HEK293 (cell line): ENCODE results near the gene EOGT.

Experiments used
- CTCF ChIA-PET: fragments of 350-600 bp; formaldehyde crosslinking; extraction: SDS; loops from one replicate; lab custom pipeline; 2021; ENCODE audit warnings: antibody characterized with exemption; lab: Yijun Ruan, JAX
- POLR2A ChIA-PET: fragments of 300-600 bp; formaldehyde crosslinking; extraction: SDS; loops from one replicate; lab custom pipeline; 2020; ENCODE audit warnings: antibody characterized with exemption, inconsistent platforms; lab: Yijun Ruan, JAX
- H3K27ac ChIP-seq: fragments of 200-500 bp; sonication (Bioruptor generic); 2 replicates; pipeline ENCODE4 v1.5.1; 2014; ENCODE audit warnings: low read depth, low read length, control low read depth, inconsistent platforms; ENCODE audit errors: extremely low read depth
- H3K36me3 ChIP-seq, 2 experiments: fragments of 200-500 bp in 1 of 2; sonication (Bioruptor generic) in 1 of 2; 1 replicate in 1 of 2; 2 replicates in 1 of 2; pipeline ENCODE4 v1.5.1; 2014 to 2017; ENCODE audit warnings: inconsistent platforms in 2 of 2, low read length in 2 of 2; ENCODE audit not compliant: control insufficient read depth in 2 of 2, insufficient read depth in 1 of 2
- H3K4me1 ChIP-seq: fragments of 200-500 bp; sonication (Bioruptor generic); 2 replicates; pipeline ENCODE4 v1.5.1; 2014; ENCODE audit warnings: mild to moderate bottlenecking, low read length, inconsistent platforms; ENCODE audit not compliant: control insufficient read depth, insufficient read depth
- H3K4me3 ChIP-seq: 2 replicates; pipeline ENCODE4 v1.5.1; 2011; ENCODE audit warnings: low read depth, mild to moderate bottlenecking, control low read depth, low read length, moderate library complexity
- H3K9me3 ChIP-seq: fragments of 200-500 bp; sonication (Bioruptor generic); 2 replicates; pipeline ENCODE4 v1.5.1; 2014; ENCODE audit warnings: low read depth, low read length, inconsistent platforms; ENCODE audit not compliant: control insufficient read depth, insufficient read depth
- EGR2 ChIP-seq: fragments of 450-650 bp; formaldehyde crosslinking; IDR thresholded peaks from 2 replicates; pipeline ENCODE4 v1.5.1; 2016; ENCODE audit warnings: low read depth, missing biosample characterization, missing genetic modification characterization
- ZBTB7A ChIP-seq: fragments of 450-650 bp; formaldehyde crosslinking; IDR thresholded peaks from 2 replicates; pipeline ENCODE4 v1.5.1; 2016; ENCODE audit warnings: low read depth, missing biosample characterization, missing genetic modification characterization
- ZNF112 ChIP-seq: fragments of 450-650 bp; formaldehyde crosslinking; IDR thresholded peaks from 2 replicates; pipeline ENCODE4 v1.5.0; 2017; ENCODE audit warnings: missing biosample characterization, missing genetic modification characterization
- ZNF157 ChIP-seq: fragments of 450-650 bp; formaldehyde crosslinking; IDR thresholded peaks from 2 replicates; pipeline ENCODE4 v1.5.1; 2016; ENCODE audit warnings: missing biosample characterization, missing genetic modification characterization
- ZNF169 ChIP-seq: fragments of 450-650 bp; formaldehyde crosslinking; IDR thresholded peaks from 2 replicates; pipeline ENCODE4 v1.5.1; 2016; ENCODE audit warnings: missing biosample characterization, missing genetic modification characterization
- ZNF2 ChIP-seq: fragments of 450-650 bp; formaldehyde crosslinking; IDR thresholded peaks from 2 replicates; pipeline ENCODE4 v1.5.1; 2016; ENCODE audit warnings: missing biosample characterization, missing genetic modification characterization
- ZNF221 ChIP-seq: fragments of 450-650 bp; formaldehyde crosslinking; IDR thresholded peaks from 2 replicates; pipeline ENCODE4 v1.5.1; 2017; ENCODE audit warnings: missing biosample characterization, missing genetic modification characterization, borderline replicate concordance
- ZNF248 ChIP-seq: fragments of 450-650 bp; formaldehyde crosslinking; IDR thresholded peaks from 2 replicates; pipeline ENCODE4 v1.5.1; 2017; ENCODE audit warnings: missing biosample characterization, missing genetic modification characterization
- ZNF302 ChIP-seq: fragments of 450-650 bp; formaldehyde crosslinking; IDR thresholded peaks from 2 replicates; pipeline ENCODE4 v1.5.1; 2016; ENCODE audit warnings: missing biosample characterization, missing genetic modification characterization, low read depth
- ZNF530 ChIP-seq: fragments of 450-650 bp; formaldehyde crosslinking; IDR thresholded peaks from 2 replicates; pipeline ENCODE4 v1.5.1; 2016; ENCODE audit warnings: low read depth, missing biosample characterization, missing genetic modification characterization
- ZNF544 ChIP-seq: fragments of 450-650 bp; formaldehyde crosslinking; IDR thresholded peaks from 2 replicates; pipeline ENCODE4 v1.5.0; 2017; ENCODE audit warnings: missing biosample characterization, missing genetic modification characterization
- ZNF548 ChIP-seq: fragments of 450-650 bp; formaldehyde crosslinking; IDR thresholded peaks from 2 replicates; pipeline ENCODE4 v1.5.1; 2016; ENCODE audit warnings: missing biosample characterization, missing genetic modification characterization
- ZNF549 ChIP-seq: fragments of 450-650 bp; IDR thresholded peaks from 2 replicates; pipeline ENCODE4 v1.5.1; 2018; ENCODE audit warnings: missing biosample characterization, missing genetic modification characterization, mild to moderate bottlenecking, inconsistent platforms, moderate library complexity
- ZNF585B ChIP-seq: fragments of 450-650 bp; formaldehyde crosslinking; IDR thresholded peaks from 2 replicates; pipeline ENCODE4 v1.5.1; 2016; ENCODE audit warnings: missing biosample characterization, missing genetic modification characterization
- ZNF626 ChIP-seq: fragments of 450-650 bp; sonication (Bioruptor Pico); formaldehyde crosslinking; IDR thresholded peaks from 2 replicates; pipeline ENCODE4 v1.5.1; 2018; ENCODE audit warnings: missing biosample characterization, missing genetic modification characterization, inconsistent platforms
- ZNF677 ChIP-seq: fragments of 450-650 bp; IDR thresholded peaks from 2 replicates; pipeline ENCODE4 v1.5.0; 2018; ENCODE audit warnings: missing biosample characterization, mild to moderate bottlenecking, missing genetic modification characterization, moderate library complexity
- TF ChIP-seq, protein P1 (sequence below): fragments of 450-650 bp; formaldehyde crosslinking; IDR thresholded peaks from 2 replicates; pipeline ENCODE4 v1.5.1; 2016; ENCODE audit warnings: missing biosample characterization, missing genetic modification characterization, borderline replicate concordance
- TF ChIP-seq, protein P2 (sequence below): fragments of 450-650 bp; formaldehyde crosslinking; IDR thresholded peaks from 2 replicates; pipeline ENCODE4 v1.5.1; 2016; ENCODE audit warnings: missing biosample characterization, missing genetic modification characterization
- TF ChIP-seq, protein P3 (sequence below): fragments of 450-650 bp; formaldehyde crosslinking; IDR thresholded peaks from 2 replicates; pipeline ENCODE4 v1.5.1; 2016; ENCODE audit warnings: missing biosample characterization, missing genetic modification characterization

Gene EOGT

DNA sequence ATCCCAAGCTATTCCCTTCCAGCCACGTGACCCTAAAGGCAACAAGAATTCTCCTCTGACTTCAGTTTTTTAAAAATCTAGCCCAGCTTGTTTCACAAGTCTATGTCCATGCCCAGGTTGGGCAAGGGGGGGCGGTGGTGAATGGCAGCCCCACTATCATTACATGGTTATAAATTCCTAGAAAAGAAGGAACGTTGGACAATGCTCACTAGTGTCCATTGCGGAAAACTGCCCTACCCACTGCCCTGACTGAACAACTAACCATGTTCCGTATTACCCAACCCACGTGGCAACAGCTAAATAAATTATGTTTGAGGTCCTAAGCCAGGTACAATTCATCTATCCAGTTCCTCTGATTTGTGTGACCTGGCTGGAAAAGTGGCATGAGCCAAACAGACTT is 72.4 kb downstream of the EOGT start:
- CTCF ChIA-PET, result no interaction called here
- no peak overlapping the region for H3K4me3 ChIP-seq

GRCh38 chr3:68936856-68937255 is 76.6 kb downstream of the EOGT start:
- Histone ChIP-seq H3K4me1 (no peaks in the 10 kb centered on the region), H3K9me3 (no peaks in the 10 kb centered on the region), H3K36me3 (no peaks in the 10 kb centered on the region), H3K27ac (no peak overlapping the region), H3K4me3 (no peak overlapping the region)
- ChIA-PET POLR2A (no interaction called here), CTCF (no interaction called here)
- no peak for TF ChIP-seq ZNF677

More for the DNA sequence above, 72.4 kb downstream of the EOGT start:
- Histone ChIP-seq H3K9me3 (no peaks in the 10 kb centered on the region), H3K4me1 (no peaks in the 10 kb centered on the region), H3K36me3 (no peaks in the 10 kb centered on the region), H3K27ac (no peak overlapping the region)
- POLR2A ChIA-PET, result no interaction called here
- no peak for TF ChIP-seq ZNF157 (tag by site-specific recombination)
- no peak for TF ChIP-seq ZNF530 (tag by site-specific recombination)
- no peak for TF ChIP-seq ZNF112 (tag by site-specific recombination)
- no peak for TF ChIP-seq ZNF2
- TF ChIP-seq, protein P1, sequence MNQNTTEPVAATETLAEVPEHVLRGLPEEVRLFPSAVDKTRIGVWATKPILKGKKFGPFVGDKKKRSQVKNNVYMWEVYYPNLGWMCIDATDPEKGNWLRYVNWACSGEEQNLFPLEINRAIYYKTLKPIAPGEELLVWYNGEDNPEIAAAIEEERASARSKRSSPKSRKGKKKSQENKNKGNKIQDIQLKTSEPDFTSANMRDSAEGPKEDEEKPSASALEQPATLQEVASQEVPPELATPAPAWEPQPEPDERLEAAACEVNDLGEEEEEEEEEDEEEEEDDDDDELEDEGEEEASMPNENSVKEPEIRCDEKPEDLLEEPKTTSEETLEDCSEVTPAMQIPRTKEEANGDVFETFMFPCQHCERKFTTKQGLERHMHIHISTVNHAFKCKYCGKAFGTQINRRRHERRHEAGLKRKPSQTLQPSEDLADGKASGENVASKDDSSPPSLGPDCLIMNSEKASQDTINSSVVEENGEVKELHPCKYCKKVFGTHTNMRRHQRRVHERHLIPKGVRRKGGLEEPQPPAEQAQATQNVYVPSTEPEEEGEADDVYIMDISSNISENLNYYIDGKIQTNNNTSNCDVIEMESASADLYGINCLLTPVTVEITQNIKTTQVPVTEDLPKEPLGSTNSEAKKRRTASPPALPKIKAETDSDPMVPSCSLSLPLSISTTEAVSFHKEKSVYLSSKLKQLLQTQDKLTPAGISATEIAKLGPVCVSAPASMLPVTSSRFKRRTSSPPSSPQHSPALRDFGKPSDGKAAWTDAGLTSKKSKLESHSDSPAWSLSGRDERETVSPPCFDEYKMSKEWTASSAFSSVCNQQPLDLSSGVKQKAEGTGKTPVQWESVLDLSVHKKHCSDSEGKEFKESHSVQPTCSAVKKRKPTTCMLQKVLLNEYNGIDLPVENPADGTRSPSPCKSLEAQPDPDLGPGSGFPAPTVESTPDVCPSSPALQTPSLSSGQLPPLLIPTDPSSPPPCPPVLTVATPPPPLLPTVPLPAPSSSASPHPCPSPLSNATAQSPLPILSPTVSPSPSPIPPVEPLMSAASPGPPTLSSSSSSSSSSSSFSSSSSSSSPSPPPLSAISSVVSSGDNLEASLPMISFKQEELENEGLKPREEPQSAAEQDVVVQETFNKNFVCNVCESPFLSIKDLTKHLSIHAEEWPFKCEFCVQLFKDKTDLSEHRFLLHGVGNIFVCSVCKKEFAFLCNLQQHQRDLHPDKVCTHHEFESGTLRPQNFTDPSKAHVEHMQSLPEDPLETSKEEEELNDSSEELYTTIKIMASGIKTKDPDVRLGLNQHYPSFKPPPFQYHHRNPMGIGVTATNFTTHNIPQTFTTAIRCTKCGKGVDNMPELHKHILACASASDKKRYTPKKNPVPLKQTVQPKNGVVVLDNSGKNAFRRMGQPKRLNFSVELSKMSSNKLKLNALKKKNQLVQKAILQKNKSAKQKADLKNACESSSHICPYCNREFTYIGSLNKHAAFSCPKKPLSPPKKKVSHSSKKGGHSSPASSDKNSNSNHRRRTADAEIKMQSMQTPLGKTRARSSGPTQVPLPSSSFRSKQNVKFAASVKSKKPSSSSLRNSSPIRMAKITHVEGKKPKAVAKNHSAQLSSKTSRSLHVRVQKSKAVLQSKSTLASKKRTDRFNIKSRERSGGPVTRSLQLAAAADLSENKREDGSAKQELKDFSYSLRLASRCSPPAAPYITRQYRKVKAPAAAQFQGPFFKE, result no peak

GRCh38 chr3:68935778-68936177 is 77.7 kb downstream of the EOGT start:
- POLR2A ChIA-PET, result no interaction called here
- CTCF ChIA-PET, result no interaction called here
- H3K27ac ChIP-seq, result no peak overlapping the region

DNA sequence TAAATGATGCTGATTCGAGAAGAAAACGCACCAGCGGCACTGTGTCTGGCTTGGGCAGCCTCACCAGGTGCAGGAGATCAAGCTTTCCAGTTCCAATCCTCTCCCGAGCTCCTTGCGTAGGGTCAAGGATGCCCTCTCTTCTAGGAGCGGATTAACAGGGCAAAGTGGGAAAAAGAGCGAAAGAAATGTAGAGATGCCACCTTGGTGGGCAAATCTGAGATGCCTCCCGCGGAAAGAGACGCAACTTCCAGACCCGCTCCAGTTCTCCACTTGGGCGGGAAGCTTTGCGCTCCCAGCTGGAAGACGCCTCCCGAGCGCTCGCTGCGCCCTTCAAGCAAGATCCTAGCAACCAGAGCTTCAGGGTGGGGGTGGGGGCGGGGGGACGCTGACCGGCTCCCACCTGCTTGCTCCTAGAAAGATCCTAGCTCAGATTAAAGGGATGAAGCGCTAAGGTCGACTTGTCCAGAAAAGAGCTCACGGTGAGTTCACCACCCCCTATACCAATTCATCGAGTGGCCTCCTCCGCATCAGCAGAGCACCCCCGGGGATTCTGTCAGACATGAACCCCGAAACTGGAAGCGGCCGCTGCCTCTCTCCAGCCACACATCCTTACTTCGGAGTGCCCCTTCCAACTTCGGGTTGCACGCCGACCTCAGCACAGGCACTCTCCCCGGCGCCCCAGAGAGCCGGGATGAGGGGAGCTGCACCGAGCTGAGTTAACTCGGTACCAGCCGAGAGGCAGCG is 81.9 kb downstream of the EOGT start:
- Histone ChIP-seq H3K9me3 (no peaks in the 10 kb centered on the region), H3K4me3 (no peak overlapping the region), H3K27ac (no peak overlapping the region), H3K36me3 (no peaks in the 10 kb centered on the region), H3K4me1 (no peaks in the 10 kb centered on the region)
- ChIA-PET POLR2A (no interaction called here), CTCF (no interaction called here)
- TF ChIP-seq, protein P2, sequence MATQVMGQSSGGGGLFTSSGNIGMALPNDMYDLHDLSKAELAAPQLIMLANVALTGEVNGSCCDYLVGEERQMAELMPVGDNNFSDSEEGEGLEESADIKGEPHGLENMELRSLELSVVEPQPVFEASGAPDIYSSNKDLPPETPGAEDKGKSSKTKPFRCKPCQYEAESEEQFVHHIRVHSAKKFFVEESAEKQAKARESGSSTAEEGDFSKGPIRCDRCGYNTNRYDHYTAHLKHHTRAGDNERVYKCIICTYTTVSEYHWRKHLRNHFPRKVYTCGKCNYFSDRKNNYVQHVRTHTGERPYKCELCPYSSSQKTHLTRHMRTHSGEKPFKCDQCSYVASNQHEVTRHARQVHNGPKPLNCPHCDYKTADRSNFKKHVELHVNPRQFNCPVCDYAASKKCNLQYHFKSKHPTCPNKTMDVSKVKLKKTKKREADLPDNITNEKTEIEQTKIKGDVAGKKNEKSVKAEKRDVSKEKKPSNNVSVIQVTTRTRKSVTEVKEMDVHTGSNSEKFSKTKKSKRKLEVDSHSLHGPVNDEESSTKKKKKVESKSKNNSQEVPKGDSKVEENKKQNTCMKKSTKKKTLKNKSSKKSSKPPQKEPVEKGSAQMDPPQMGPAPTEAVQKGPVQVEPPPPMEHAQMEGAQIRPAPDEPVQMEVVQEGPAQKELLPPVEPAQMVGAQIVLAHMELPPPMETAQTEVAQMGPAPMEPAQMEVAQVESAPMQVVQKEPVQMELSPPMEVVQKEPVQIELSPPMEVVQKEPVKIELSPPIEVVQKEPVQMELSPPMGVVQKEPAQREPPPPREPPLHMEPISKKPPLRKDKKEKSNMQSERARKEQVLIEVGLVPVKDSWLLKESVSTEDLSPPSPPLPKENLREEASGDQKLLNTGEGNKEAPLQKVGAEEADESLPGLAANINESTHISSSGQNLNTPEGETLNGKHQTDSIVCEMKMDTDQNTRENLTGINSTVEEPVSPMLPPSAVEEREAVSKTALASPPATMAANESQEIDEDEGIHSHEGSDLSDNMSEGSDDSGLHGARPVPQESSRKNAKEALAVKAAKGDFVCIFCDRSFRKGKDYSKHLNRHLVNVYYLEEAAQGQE, result no peak
- no peak for TF ChIP-seq ZNF2
- no peak for TF ChIP-seq ZNF544
- no peak for TF ChIP-seq ZNF626 (tag by site-specific recombination)
- TF ChIP-seq ZBTB7A (tag by site-specific recombination), result no peak

More at GRCh38 chr3:68935778-68936177, 77.7 kb downstream of the EOGT start:
- Histone ChIP-seq H3K4me1 (no peaks in the 10 kb centered on the region), H3K4me3 (no peak overlapping the region), H3K9me3 (no peaks in the 10 kb centered on the region), H3K36me3 (no peaks in the 10 kb centered on the region)
- TF ChIP-seq ZNF221 (tag by site-specific recombination) (no peak), ZNF302 (tag by site-specific recombination) (no peak), ZNF549 (tag by site-specific recombination) (no peak), EGR2 (tag by site-specific recombination) (no peak), ZNF548 (tag by site-specific recombination) (no peak), ZNF585B (tag by site-specific recombination) (no peak), ZNF248 (tag by site-specific recombination) (no peak), ZNF169 (tag by site-specific recombination) (no peak)
- TF ChIP-seq, protein P3, sequence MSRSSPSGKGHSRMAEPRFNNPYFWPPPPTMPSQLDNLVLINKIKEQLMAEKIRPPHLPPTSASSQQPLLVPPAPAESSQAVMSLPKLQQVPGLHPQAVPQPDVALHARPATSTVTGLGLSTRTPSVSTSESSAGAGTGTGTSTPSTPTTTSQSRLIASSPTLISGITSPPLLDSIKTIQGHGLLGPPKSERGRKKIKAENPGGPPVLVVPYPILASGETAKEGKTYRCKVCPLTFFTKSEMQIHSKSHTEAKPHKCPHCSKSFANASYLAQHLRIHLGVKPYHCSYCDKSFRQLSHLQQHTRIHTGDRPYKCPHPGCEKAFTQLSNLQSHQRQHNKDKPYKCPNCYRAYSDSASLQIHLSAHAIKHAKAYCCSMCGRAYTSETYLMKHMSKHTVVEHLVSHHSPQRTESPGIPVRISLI, result no peak
